Measurements from ENCODE around the gene AOPEP.

The AOPEP gene

DNA sequence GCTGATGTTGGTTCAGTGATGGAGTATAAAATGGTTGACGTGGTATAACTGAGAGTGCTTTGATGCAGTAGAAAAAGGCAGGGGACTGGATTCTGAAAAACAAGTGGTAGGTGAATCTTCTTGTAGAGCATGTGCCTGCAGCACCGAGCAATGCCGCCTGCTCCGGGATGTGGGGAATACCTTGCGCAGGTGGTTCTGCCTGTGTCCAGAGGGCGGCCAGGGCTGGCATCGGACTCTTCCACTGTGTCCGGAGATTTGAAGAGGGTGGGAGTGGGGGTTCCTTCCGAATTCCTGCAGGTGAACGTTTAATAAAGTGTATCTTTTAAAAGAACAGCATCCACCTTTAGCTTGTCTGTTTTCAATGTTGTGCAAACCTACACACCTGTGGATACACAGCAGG is 353.0 kb downstream of the AOPEP start:
- DNase-seq (ENCODE audit: low read depth in 2 of 2) = no peak

DNA sequence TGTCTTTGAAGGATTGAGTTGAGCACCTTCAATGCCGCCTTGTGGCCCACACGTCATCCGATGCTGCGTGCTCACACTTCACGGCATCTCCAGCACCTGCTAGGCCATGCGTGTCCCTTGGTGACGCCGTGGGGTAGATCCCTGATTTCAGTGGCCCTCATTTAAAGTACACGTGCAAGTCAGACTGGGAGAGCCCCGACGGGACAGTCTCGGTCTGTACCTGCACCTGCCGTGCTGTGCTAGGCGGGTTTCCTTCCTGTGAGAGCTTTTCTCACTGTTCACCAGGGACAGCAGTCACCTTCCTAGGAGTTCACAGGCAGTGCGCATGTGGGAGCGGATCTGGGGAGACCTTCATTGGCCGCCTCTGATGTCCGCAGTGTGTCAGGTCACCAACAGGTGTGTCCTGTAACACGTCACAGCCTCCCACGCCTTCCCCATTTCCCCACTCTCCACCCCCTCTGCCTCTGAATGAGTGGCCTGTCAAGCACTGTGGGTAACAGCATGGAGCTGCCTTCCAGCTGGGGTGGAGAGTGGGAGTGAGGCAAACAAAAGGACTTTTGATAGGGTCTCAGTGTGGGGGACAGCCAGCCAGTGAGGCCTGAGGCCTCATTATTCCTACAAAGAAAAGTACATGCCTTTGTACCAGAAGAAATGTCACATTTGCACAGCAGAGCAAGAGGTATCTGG is 354.6 kb downstream of the AOPEP start:
- DNase-seq (ENCODE audit: low read depth in 2 of 2) = no peak

DNA sequence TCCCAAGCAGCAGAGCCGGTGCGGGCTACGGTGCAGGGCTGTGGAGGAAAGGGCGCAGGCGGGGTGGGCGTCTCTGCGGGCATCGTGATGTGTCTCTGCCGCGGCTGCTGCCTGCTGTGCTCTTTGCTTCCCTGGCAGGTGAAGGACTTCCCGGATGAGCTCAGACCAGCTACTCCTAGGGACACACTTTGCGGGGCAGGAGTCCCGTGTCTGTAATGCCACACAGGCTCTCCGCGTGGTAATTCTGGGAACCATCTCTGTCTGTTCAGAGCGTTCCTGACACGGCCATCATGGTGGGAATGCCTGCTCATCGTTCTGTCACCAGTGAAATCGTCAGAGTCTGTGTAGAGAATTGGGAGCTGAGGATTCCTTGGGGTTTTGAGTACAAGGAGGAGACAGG is 355.5 kb downstream of the AOPEP start:
- DNase-seq (ENCODE audit: low read depth in 2 of 2) = no peak

DNA sequence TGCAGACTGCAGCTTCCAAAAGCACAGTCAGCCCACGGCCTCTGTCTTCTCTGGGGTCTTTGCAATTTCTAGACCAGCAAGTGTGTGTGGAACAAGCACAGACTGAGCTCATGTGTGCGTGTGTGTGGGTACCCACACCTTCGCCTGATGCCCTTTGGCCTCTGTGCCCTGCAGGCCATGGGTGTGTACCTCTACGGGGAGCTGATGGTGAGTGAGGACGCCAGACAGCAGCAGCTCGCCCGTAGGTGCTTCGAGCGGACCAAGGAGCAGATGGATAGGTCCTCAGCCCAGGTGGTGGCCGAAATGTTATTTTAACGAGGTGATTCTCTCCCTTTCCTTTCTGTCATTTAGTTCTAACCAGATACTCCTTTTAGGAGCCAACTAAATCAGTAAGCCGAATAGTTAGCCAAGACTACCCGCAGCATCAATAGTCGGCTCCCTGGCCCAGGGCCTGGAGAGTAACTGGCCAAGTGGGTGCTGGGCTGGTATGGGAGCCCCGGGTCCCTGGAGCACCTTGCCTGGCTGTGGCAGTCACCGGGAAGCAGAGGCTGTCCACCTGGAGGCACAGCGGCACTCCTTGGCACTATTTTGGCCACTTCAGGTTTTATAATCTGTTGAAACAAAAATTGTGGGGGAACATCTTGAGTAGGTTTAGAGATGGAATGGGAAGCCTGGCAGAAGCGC is 356.0 kb downstream of the AOPEP start:
- DNase-seq (ENCODE audit: low read depth in 2 of 2) = no peak

DNA sequence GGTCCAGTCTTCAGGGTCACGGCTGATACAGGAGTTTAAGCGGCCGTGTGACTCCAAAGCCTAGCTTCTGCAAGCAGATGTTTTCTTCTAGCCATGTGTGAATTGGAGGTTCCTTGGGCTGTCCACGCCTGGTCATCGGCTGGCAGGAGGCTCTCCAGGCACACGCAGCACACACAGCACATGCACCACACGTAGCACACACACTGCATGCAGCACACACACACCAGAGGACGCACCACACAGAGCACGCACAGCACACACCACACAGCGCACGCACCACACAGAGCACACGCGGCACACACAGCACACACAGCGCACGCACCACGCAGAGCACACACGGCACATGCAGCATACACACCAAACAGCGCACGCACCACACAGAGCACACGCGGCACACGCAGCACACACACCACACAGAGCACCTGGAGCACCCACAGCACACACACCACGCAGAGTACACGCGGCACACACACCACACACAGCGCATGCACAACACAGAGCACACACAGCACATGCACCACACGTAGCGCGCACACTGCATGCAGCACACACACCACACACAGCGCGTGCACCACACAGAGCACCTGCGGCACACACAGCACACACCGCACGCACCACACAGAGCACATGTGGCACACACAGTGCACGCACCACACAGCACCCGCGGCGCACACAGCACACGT is 356.7 kb downstream of the AOPEP start:
- no peak for DNase-seq (ENCODE audit: low read depth in 2 of 2)

DNA sequence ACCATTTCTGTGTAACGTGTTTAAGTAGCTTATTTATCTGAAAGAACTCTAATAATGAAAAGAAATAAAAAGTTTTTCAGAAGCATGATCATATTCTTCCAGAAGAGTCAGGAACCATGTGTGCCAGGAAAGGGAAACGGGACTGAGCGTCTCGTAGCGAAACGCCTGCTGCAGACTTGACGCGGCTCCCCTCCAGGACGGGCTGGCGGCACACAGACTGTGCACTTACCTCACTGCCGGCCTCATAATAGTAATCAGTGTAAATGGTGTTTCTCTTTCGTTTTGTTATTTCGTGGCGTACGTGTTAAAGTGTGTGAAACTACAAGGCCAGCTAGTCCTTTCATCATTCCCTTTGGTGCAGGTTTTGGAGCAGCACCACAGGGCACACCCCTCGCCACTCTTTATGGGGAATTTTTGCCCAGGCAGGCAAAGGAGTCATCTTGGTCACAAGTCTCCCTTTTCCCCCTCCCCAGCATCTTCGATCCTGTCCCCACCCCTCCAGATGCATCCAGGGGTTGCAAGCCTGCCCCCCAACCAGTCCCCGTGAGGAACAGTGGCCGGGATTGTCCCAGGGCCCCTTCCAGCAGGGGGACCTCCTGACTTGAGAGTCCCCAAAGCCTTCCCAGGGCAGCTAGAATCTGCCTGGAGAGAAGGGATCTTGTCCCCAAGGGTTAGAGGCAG is 357.9 kb downstream of the AOPEP start:
- DNase-seq (ENCODE audit: low read depth in 2 of 2) = no peak

DNA sequence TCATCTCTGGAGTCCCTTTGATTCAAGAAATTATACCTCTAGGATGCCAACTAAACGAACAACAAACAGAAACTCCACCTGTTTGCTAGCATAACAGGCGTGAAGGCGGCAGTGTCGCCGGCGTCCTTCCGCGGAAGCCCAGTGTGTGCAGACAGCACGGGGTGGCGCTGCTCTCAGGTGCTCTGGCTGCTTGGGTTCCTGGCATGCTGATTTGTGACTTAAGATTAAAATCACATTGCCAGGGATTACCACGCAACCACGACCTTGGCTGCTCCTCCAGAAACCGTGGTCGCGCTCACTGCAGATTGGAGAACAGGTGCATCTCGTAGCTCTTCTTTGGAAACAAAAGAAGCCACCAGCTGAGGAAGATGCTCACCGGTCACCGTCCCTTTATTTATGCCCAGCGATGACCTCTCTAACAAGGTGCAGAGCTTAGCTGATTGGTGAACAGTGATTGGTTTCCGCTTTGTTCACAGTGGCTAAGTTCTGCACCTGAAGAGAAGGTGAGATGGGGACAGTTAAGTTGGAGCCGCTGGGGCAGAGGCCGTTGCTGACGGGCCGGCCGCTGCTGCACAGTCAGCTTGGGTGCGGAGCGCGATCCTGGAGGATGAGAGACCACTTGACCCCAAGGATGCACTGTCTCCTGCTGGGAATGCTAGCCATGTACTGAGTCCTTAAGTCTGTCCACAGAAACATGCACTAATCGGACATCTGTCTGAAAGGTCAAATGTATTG is 358.7 kb downstream of the AOPEP start:
- DNase-seq (ENCODE audit: low read depth in 2 of 2) = no peak

DNA sequence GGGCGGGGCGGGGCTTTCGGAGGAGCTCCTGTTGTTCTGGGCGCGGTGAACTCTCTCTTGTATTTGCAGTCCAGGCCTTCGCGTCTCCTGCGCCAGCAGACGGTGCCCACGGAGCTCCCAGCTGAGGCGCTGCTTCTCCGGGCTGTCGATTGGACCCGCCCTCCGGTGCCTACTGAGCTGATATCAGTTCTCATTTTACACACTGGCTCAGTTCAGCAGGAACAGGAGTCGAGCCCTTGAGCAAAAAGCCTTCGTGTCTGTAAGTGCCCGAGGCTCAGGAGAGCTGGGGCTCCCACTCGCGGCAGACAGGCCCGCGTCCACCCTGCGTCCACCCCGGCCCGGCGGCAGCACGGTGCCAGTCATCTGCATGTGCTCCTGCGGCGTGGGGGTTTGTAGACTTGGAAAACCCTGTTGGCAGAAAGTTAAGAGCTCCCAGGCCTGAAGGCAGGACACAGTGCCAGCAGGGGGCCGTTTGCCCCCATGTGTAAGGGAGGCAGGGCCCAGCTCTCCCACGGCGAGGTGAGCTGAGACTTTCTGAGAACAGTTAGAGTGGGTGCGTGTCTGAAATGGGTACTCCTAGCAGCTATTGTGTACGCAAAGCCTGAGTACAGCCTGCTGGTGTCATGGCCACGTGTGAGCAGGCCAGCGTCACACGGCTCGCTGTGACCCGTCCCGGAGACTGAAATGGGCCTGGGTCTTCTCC is 359.5 kb downstream of the AOPEP start:
- DNase-seq (ENCODE audit: low read depth in 2 of 2) = no peak

DNA sequence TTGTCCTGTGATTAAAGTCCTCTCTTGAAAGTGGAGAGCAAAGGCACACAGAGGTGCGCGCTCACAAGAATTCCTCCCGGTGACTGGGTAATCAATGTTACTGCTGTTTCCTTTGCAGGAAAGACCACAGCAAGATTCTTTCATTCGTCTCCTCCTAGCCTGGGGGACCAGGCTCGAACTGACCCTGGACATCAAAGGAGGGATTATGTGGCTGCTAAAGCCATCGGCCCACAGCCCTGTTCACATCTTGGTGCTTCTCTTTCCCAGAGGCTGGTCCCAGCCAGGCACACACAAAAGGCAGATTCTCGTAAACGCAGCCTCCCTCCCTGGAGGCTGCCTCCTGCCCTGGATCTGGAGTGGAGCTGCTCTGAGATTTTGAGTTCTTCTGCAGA is 360.1 kb downstream of the AOPEP start:
- DNase-seq (ENCODE audit: low read depth in 2 of 2) = no peak

DNA sequence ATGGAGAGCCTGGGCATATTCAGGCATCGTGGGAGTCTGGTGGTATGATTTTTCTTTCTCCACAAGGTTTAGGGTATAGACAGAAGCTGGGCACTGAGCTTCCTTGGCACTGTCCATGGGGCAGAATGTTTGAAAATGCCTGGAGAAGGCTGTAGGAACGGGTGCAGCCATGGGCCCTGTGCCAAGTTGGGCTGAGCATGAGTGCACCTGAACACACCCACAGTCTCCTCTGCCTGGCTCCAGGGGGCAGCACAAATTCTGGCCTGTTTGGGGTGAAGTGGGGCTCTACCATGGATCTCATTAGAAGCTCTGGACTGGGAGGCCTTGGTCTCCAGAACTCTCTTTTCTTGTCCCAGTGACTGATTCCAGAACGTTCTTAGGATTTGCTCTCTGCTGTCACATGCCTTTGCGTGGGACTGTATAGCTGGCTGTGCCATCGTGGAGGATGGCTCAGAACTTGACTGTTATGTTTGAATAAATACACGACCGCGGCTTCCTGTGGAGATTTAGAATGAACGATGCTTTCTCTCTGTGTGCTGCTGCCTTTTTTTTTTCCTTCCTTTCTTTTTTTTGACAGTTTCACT is 361.3 kb downstream of the AOPEP start:
- no peak for DNase-seq (ENCODE audit: low read depth in 2 of 2)

DNA sequence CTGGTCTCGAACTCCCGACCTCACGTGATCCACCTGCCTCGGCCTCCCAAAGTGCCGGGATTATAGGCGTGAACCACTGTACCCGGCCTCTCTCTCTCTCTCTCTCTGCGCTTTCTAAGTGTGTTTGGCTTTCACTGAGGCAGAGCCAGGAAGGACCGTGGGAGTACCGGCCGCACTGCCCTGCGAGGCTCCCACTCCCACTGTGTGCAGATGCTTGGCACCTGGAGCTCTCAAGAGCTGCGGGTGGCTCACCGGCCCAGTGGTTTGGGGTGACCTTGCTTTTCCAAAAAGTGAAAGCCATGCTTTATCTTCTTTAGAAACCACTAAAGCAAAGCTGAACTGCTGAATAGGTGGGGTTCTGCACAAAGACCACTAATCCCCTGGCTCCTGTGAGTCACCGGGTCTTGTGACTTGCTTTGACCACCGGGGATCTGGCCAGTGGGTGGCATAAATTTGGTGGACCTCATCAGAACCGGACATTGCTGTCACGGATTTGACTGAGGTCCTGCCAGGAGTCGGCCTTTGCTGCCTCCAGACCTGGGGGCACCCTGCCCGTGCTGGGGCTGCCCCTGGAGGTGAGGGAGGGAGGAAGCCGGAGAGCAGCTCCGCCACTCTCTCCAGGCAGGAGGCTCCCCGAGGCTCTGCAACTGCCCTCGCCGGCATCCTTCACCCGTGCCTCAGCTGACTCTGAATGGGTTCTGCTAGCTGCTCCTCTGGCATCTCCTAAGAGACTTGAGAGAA is 362.1 kb downstream of the AOPEP start:
- no peak for DNase-seq (ENCODE audit: low read depth in 2 of 2)

DNA sequence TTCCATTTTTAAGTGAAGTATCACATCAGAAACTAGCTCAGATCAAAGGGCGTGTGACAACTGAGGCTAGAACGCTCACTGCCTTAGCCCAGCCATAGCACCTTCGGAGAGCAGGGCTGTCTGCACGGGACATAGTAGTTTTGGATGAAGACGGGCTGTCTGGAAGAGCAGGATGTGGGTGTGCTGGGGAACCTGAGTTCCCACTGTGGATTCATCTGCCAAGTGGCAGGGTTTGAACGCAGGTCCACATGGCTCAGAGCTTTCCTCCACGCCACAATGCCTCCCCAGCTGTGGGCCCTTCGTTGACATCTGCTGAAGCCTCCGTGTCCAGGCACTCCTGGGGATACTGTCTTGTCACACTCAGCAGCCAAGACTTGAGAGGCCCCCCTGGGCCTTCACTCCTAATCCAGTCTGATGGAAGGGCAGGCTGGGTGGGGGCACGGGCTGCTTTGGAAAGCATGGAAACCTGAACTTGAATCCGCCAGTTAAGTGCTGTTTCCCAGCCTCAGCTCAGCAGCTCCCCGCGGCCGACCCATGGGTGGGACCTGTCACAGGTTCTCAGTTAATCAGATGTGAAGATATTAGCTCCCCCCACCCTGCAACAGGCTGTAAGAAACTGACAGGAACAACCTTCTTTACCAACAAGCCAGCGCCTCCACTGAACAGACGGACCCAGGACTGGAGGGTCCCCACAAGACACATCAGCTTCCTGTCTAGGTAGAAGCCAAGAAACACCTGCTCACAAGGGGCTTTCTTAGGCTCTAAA is 362.9 kb downstream of the AOPEP start:
- no peak for DNase-seq (ENCODE audit: low read depth in 2 of 2)

DNA sequence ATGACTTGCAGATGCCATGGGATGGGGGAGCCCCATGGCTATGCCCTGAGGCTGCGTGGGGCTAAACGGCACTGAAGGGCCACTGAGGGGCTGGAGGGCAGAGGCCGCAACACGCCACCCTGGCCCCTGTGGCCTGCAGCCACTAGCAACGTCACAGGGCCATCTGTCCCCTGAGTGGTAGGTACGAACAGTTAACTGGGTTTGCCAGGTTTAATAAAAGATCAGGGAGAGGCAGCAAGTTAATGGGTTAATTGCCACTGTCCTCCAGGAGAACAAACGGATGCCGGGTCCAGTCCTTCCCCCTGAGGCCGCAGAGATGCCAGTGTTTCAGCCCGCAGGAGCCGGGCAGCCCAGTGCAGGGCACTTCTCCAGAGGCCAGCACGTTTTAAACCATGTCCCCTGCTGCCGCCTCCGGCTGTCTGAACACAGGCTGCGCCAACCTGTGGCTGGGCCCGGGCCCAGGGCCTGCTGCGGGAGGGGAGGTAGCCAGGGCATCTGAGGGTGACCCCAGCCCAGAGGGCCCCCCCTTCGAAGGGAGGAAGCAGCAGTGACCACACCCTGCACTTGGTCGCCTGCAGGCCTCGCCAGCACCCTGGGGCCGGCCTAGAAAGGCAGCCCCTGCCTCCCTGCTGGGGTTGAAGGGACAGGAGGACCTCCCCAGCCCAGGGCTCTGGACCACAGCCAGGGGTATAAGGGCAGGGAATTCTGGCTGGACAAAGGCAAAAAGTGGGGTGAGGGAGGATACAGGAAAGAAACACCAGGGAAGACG is 363.7 kb downstream of the AOPEP start:
- DNase-seq (ENCODE audit: low read depth in 2 of 2) = no peak

DNA sequence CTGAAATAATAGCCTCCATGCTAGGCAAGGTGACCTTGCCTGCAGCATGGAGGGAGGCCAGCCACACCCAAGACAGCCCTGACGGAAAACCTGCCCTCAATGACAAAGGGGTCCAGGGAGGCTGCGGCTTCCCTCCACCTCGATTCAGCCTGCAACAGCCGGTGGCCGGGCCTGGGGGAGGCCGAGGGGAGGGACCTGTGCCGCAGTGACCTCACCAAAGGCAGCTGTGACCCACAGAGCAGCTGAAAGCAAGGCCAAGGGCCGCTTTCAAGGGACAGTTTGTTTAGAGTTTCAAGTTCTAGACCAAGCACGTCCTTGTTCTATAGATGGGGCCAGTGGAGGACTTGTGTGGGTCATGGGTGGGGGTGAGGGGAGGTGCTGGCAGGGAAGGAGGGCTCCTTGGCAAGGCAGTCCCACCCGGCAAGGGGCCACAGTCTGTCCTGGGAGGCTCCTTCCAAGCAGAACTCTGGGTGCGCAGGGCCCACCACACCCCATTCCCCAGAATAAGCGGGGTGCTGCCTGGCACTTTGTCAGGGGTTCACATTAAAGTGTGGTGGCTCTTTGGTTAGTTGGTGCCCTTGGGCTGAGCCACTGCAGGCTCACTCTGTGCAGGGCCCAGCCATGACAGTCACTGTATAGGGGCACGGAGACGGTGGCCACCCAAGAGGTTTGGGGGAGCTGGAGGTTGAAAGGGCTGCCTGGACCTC is 364.5 kb downstream of the AOPEP start:
- DNase-seq (ENCODE audit: low read depth in 2 of 2) = no peak

DNA sequence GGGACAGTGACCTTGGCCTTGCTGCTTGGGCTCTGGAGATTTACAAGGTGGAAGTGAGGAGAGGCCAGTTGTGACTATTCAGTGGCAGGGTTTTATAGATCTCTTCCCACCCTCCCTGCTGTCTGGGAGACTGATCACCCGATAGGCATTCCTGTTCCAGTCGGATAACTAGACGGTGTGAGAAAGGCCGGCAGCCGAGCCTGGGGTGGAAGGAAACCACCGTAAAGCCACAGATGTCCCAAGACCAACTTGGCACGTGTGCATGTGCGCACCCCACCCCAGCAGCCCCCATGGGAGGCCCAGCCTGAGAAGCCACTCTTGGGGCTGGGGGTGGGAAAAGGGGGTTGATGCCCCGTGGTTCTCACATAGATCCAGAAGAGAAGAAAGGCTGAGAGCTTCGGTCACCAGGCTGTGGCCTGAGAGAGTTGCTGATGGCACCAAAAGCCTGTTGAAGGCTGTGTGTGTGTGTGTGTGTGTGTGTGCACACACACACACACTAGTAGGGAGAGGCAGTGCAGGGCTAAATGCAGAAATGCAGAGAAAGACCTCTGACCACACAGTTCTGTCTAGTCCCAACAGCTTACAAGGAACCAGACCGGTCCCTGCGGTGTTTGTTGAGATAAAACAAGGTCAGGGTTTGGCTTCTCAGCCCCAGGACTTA is 365.2 kb downstream of the AOPEP start:
- no peak for DNase-seq (ENCODE audit: low read depth in 2 of 2)

DNA sequence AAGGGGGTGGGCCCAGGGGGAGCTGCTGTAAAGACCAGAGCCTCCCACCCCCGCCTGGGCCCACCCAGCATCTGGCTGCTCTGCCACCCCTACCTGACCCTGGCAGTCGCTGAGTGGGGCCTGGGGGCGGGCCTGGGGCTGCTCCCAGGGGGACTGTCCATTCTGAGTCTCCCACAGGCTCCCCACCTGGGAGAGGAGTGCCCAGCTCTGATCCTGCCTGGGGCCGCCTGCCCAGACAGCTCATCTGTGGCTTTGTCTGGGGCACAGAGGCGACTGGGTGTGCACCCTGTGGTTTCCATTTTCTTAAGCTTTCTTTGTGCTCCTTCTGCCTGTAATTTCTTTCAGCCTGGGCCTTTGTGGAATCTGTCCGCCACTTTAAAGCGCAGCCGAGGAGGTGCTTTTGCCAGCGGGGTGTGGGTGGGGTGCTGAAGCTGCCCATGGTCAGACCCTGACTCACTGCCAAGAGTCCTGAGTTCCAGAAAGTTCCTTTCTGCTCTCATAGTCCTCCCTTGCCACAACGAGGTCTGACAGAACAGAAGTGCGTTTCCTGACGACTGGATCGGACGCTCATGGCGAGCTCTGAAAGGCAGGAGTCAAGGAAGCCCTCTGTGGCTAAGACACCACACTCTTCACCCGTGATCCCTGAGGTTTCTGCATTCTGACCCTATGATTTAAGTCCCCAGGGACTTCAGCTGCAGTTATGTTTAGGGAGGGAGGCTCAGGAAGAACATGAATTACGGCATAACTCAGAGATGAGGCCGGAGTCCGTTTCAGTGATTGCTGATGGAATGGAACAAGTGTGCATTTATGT is 366.0 kb downstream of the AOPEP start:
- DNase-seq (ENCODE audit: low read depth in 2 of 2) = no peak

DNA sequence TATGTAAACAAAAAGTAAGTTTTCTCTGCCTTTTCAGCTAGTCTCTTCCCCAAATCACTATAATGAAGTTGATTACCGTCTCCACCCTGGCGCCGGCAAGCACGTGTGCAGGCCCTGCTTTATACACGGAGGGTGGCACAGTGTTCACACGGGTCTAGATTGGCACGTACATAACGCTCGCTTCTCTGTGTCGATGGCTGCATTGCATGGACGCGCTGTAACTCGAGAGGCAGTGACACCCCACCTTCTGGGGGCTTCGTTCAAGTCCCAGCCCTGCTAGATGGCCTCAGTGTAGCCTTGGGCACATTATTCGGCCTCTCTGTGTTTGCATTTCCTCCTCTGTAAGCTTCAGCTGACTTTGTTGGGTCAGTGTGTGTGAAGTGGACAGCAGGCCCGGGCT is 367.1 kb downstream of the AOPEP start:
- DNase-seq (ENCODE audit: low read depth in 2 of 2) = no peak
